Right lobe of liver (tissue), 6 donors: ENCODE measurements around the gene TNFRSF1B. TPM values are rescaled to one million over a fixed set of nuclear protein-coding genes. Genes with fewer than 3 reads are reported as not detected.

ENCODE experiments used
- ATAC-seq, 4 donors: fragments of 200-7000 bp; cut with Tn5 transposase; one replicate each; pipeline ENCODE4 v1.9.1; 2020; ENCODE audit warnings: mild to moderate bottlenecking in 4 of 4, moderate library complexity in 4 of 4
- DNase-seq, 3 donors: peaks; one replicate each; pipeline ENCODE4 v3.0.0-alpha.2; 2020
- H3K27ac ChIP-seq, 3 donors: fragments of 200-600 bp; one replicate each; pipeline ENCODE4 v1.8.0; 2022
- H3K27me3 ChIP-seq, 2 donors: fragments of 200-600 bp; one replicate each; pipeline ENCODE4 v1.8.0; 2022
- H3K36me3 ChIP-seq, 4 donors: fragments of 200-600 bp; sonication (generic) in 1 of 4; one replicate each; pipeline versions ENCODE4 v1.5.1 to v1.8.0; 2017 to 2022; ENCODE audit warnings: control low read depth in 1 of 4
- H3K4me1 ChIP-seq, 4 donors: fragments of 200-600 bp; sonication (generic) in 1 of 4; one replicate each; pipeline versions ENCODE4 v1.5.1 to v1.8.0; 2017 to 2022; ENCODE audit warnings: control low read depth in 1 of 4
- H3K4me3 ChIP-seq, 3 donors: fragments of 200-600 bp; one replicate each; pipeline ENCODE4 v1.8.0; 2022
- H3K9me3 ChIP-seq, 4 donors: fragments of 200-600 bp; sonication (generic) in 1 of 4; one replicate each; pipeline versions ENCODE4 v1.5.1 to v1.8.0; 2017 to 2022; ENCODE audit warnings: control low read depth in 1 of 4
- CTCF ChIP-seq, 4 donors: fragments of 200-600 bp in 3 of 4; fragments of 450-650 bp in 1 of 4; IDR thresholded peaks; one replicate each; pipeline versions ENCODE4 v1.5.1 to v1.8.0; 2016 to 2022; ENCODE audit warnings: antibody characterized with exemption in 4 of 4, mild to moderate bottlenecking in 2 of 4
- POLR2A ChIP-seq: fragments of 450-650 bp; IDR thresholded peaks from one replicate; pipeline ENCODE4 v1.6.1; 2017; ENCODE audit warnings: antibody characterized with exemption, mild to moderate bottlenecking
- WGBS: methylation state at CpG from one replicate; pipeline ENCODE4 v1.1.6; 2018; ENCODE audit warnings: low coverage, low lambda C conversion rate; ENCODE audit not compliant: insufficient coverage; ENCODE audit errors: missing lambda C conversion rate; 5-methylcytosine and 5-hydroxymethylcytosine counted together
- intact Hi-C, 2 donors: fragments of 100-400 bp; cut with DNase I; formaldehyde crosslinking; loops; one replicate each; pipeline versions ENCODE4 v1.11.2 to v1.14.1; 2022
- total RNA-seq, 6 experiments: library from RNA; depleted of rRNA in 2 of 6; stranded (reverse); fragments of >200 nt in 2 of 6; fragmentation: NEBNext Ultra II Directional in 3 of 6; extraction: Animal tissue kit (Norgen Biotek cat#: 25700) in 3 of 6; gene quantifications; one replicate each; pipeline versions ENCODE4 v1.1.0 to v1.2.4, GENCODE V29; 2016 to 2023
- donor health status: DM: no; HTN: yes; CAD: no.
- donor health status: DM: no; HTN: no; CAD: no.
- donor health status: DM: no; HTN: no; CAD: no.
- donor health status: DM: no; HTN: yes; CAD: no.
- donor health status: DM: no; HTN: yes; CAD: no.

The TNFRSF1B gene
- total RNA-seq, 6 experiments from 2014 or later, result 12.9 to 56.9 (median 26.5) TPM

GRCh38 chr1:12125422-12126355 lies 41.1 kb upstream of the TNFRSF1B start:
- intact Hi-C loops, result loop anchor here in 1 of 2 donors (2.0 kb wide), 1 partner anchor 83 kb away; no protein-coding TSS in a partner anchor
- ATAC-seq (peak; percentile 9 to 35 (median 26)), DNase-seq (peak in 1 of 3 donors; percentile 58)
- TF ChIP-seq CTCF (IDR thresholded peaks at IDR 0.05) (no peak), POLR2A (no peak)
- Histone ChIP-seq H3K27me3 (no peaks in the 10 kb centered on the region), H3K9me3 (no peaks in the 10 kb centered on the region), H3K36me3 (no peaks in the 10 kb centered on the region), H3K4me1 (peaks cover 0 to 18% (median 7%) of the 10 kb centered on the region in 4 donors), H3K4me3 (no peak overlapping the region), H3K27ac (no peak overlapping the region)
- 48% methylated on average over 4 of the region's 24 CpGs for WGBS

- Histone ChIP-seq H3K9me3 (no peaks in the 10 kb centered on the region), H3K4me1 (peaks cover 0 to 26% (median 12%) of the 10 kb centered on the region in 4 donors), H3K27ac (no peak overlapping the region), H3K27me3 (no peaks in the 10 kb centered on the region), H3K4me3 (no peak overlapping the region), H3K36me3 (no peaks in the 10 kb centered on the region)
- ATAC-seq, result no peak
- TF ChIP-seq CTCF (IDR thresholded peaks at IDR 0.05) (no peak), POLR2A (no peak)
- DNase-seq, result no peak
- WGBS, result 86% methylated on average over 1 of the region's 9 CpGs
- intact Hi-C loops, result no loop called here
These were observed 40.0 kb upstream of the TNFRSF1B start for GRCh38 chr1:12126781-12127180.

GRCh38 chr1:12127206-12127810 lies 39.5 kb upstream of the TNFRSF1B start:
- no peak for ATAC-seq
- intact Hi-C loops, result no loop called here

GRCh38 chr1:12128120-12128519 lies 38.7 kb upstream of the TNFRSF1B start:
- Histone ChIP-seq H3K27ac (no peak overlapping the region), H3K27me3 (no peaks in the 10 kb centered on the region), H3K9me3 (no peaks in the 10 kb centered on the region), H3K36me3 (no peaks in the 10 kb centered on the region), H3K4me3 (no peak overlapping the region), H3K4me1 (peaks cover 0 to 32% (median 13%) of the 10 kb centered on the region in 4 donors)
- ATAC-seq (no peak), DNase-seq (no peak)
- intact Hi-C loops, result no loop called here
- TF ChIP-seq CTCF (IDR thresholded peaks at IDR 0.05), result no peak
- TF ChIP-seq POLR2A, result no peak
- 90% methylated on average over 7 of the region's 15 CpGs for WGBS

More at GRCh38 chr1:12127206-12127810, 39.5 kb upstream of the TNFRSF1B start:
- Histone ChIP-seq H3K27ac (no peak overlapping the region), H3K4me3 (no peak overlapping the region), H3K36me3 (no peaks in the 10 kb centered on the region), H3K4me1 (peaks cover 0 to 29% (median 13%) of the 10 kb centered on the region in 4 donors), H3K9me3 (no peaks in the 10 kb centered on the region), H3K27me3 (no peaks in the 10 kb centered on the region)
- 92% methylated on average over 5 of the region's 10 CpGs for WGBS
- no peak for TF ChIP-seq CTCF (IDR thresholded peaks at IDR 0.05)
- TF ChIP-seq POLR2A, result no peak
- no peak for DNase-seq
